Endothelial cell of umbilical vein (primary cell): ENCODE measurements around the gene PON2. TPM values are rescaled to one million over a fixed set of nuclear protein-coding genes. Genes with fewer than 3 reads are reported as not detected.

Source experiments
- BruUV-seq: library from RNA; stranded (reverse); fragments of 400-500 nt; replicated peaks from 2 replicates; lab custom pipeline; 2021; lab: Mats Ljungman, UMichigan
- CTCF ChIA-PET: fragments of 300-600, 350-600 bp; sonication (Branson Sonifier 250); formaldehyde crosslinking; loops from one replicate; lab custom pipeline; 2021; ENCODE audit warnings: antibody characterized with exemption, inconsistent platforms; lab: Charles Lee
- POLR2A ChIA-PET: fragments of 300-600, 350-600 bp; sonication (Branson Sonifier 250); formaldehyde crosslinking; loops from one replicate; lab custom pipeline; 2021; ENCODE audit warnings: antibody characterized with exemption, inconsistent platforms; lab: Charles Lee
- DNase-seq: peaks from one replicate; pipeline ENCODE4 v3.0.0-alpha.2; 2011; ENCODE audit warnings: low read depth, low spot score
- FAIRE-seq: peaks from 2 replicates; lab custom pipeline; 2011; peaks lifted over from hg19 to GRCh38; lab: Jason Lieb, UNC
- H2AFZ ChIP-seq: 2 replicates; pipeline ENCODE4 v1.6.0; 2012; ENCODE audit warnings: low read depth, low read length, control low read depth, inconsistent platforms
- H3K27ac ChIP-seq: 2 replicates; pipeline ENCODE4 v1.5.1; 2011; ENCODE audit warnings: low read depth, mild to moderate bottlenecking, control low read depth, low read length, moderate library complexity; ENCODE audit not compliant: insufficient read depth
- H3K27me3 ChIP-seq, 2 experiments: 2 replicates each; pipeline versions ENCODE4 v1.6.0 to v1.6.1; 2011; ENCODE audit warnings: low read length in 2 of 2, mixed read lengths in 1 of 2; ENCODE audit not compliant: control insufficient read depth in 2 of 2, insufficient read depth in 2 of 2
- H3K36me3 ChIP-seq, 2 experiments: 2 replicates in 1 of 2; 3 replicates in 1 of 2; pipeline ENCODE4 v1.5.1; 2011; ENCODE audit warnings: low read length in 2 of 2, mild to moderate bottlenecking in 1 of 2, moderate library complexity in 1 of 2; ENCODE audit not compliant: control insufficient read depth in 2 of 2, insufficient read depth in 2 of 2; ENCODE audit errors: extremely low read depth in 1 of 2
- H3K4me1 ChIP-seq: 3 replicates; pipeline ENCODE4 v1.5.1; 2011; ENCODE audit warnings: mild to moderate bottlenecking, low read length; ENCODE audit not compliant: control insufficient read depth, insufficient read depth; ENCODE audit errors: extremely low read depth
- H3K4me2 ChIP-seq: 2 replicates; pipeline ENCODE4 v1.6.1; 2011; ENCODE audit warnings: low read length, control low read depth, mixed read lengths; ENCODE audit not compliant: insufficient read depth
- H3K4me3 ChIP-seq, 3 experiments: fragments of 200-600 bp in 1 of 3; sonication (generic), shearing (Covaris generic) in 1 of 3; replicated peaks in 1 of 3; 2 replicates each; pipeline ENCODE4 v1.5.1; 2011 to 2016; ENCODE audit warnings: control low read depth in 3 of 3, low read length in 3 of 3, mild to moderate bottlenecking in 2 of 3, inconsistent platforms in 1 of 3, low read depth in 1 of 3, moderate library complexity in 1 of 3; ENCODE audit not compliant: insufficient read depth in 1 of 3
- H3K79me2 ChIP-seq: 2 replicates; pipeline ENCODE4 v1.6.0; 2012; ENCODE audit warnings: low read length, inconsistent platforms; ENCODE audit not compliant: control insufficient read depth, insufficient read depth
- H3K9ac ChIP-seq: replicated peaks from 2 replicates; pipeline ENCODE3; 2011; ENCODE audit warnings: low read length, control low read depth; ENCODE audit not compliant: insufficient read depth; ENCODE audit errors: extremely low read depth
- H3K9me1 ChIP-seq: replicated peaks from 3 replicates; pipeline ENCODE4 v1.6.0; 2011; ENCODE audit warnings: mild to moderate bottlenecking, low read length; ENCODE audit not compliant: control insufficient read depth, insufficient read depth; ENCODE audit errors: extremely low read depth
- H3K9me3 ChIP-seq: replicated peaks from 2 replicates; pipeline ENCODE4 v1.5.1; 2012; ENCODE audit warnings: low read length, inconsistent platforms; ENCODE audit not compliant: control insufficient read depth, insufficient read depth
- H4K20me1 ChIP-seq: replicated peaks from 2 replicates; pipeline ENCODE3; 2011; ENCODE audit warnings: mild to moderate bottlenecking, low read length; ENCODE audit not compliant: control insufficient read depth, insufficient read depth; ENCODE audit errors: extremely low read depth
- EZH2 ChIP-seq: IDR thresholded peaks from 2 replicates; pipeline ENCODE4 v1.6.1; 2012; ENCODE audit warnings: borderline replicate concordance, low read depth, mild to moderate bottlenecking, moderate library complexity, low read length, inconsistent platforms; ENCODE audit not compliant: severe bottlenecking
- FOS ChIP-seq: IDR thresholded peaks from 2 replicates; pipeline ENCODE4 v1.6.1; 2011; ENCODE audit warnings: mild to moderate bottlenecking, low read length, moderate library complexity, borderline replicate concordance; ENCODE audit not compliant: insufficient read depth
- GATA2 ChIP-seq: IDR thresholded peaks from 2 replicates; pipeline ENCODE4 v1.7.0; 2011; ENCODE audit warnings: low read depth, mild to moderate bottlenecking, moderate library complexity, mixed read lengths, low read length; ENCODE audit not compliant: insufficient read length, insufficient read depth
- JUN ChIP-seq: IDR thresholded peaks from 2 replicates; pipeline ENCODE4 v1.6.1; 2011; ENCODE audit warnings: borderline replicate concordance, low read depth; ENCODE audit not compliant: insufficient read length, insufficient read depth
- MYC ChIP-seq: IDR thresholded peaks from one replicate; pipeline ENCODE4 v1.6.1; 2011; ENCODE audit warnings: mild to moderate bottlenecking, low read depth, low read length
- POLR2A ChIP-seq: IDR thresholded peaks from 2 replicates; pipeline ENCODE4 v1.6.1; 2012; ENCODE audit warnings: low read depth, mild to moderate bottlenecking, control low read depth, low read length
- POLR2AphosphoS5 ChIP-seq: IDR thresholded peaks from 2 replicates; pipeline ENCODE4 v1.6.1; 2012; ENCODE audit warnings: low read depth, mild to moderate bottlenecking, control low read depth, low read length, moderate library complexity; ENCODE audit not compliant: insufficient read depth
- dilution Hi-C: fragments of 300-500 bp; cut with MboI; formaldehyde crosslinking; loops from one replicate; pipeline ENCODE4 v1.15.0; 2019; ENCODE audit warnings: low sequenced_read_pairs; ENCODE audit not compliant: extremely low pct_ligation_motif_present
- intact Hi-C: fragments of 100-400 bp; cut with micrococcal nuclease; formaldehyde crosslinking; loops from one replicate; pipeline ENCODE4 v1.10.0; 2022
- polyA plus RNA-seq, 4 experiments: library from polyadenylated mRNA; depleted of rRNA in 3 of 4; stranded (reverse) in 3 of 4; unstranded in 1 of 4; fragments of >200 nt; gene quantifications; 2 replicates each; pipeline versions ENCODE4 v1.2.1 to v1.2.3, GENCODE V29; 2011 to 2012; ENCODE audit warnings: missing spikeins in 1 of 4
- total RNA-seq: library from RNA; stranded (reverse); gene quantifications from 2 replicates; pipeline ENCODE4 v1.2.3, GENCODE V29; 2021
- TF ChIP-seq, protein P1 (sequence below): IDR thresholded peaks from 2 replicates; pipeline ENCODE4 v1.6.1; 2011; ENCODE audit not compliant: insufficient read depth, insufficient read length

PON2 gene
- total and polyA plus RNA-seq, 2 donors (not counting 3 experiments of a cell fraction or from before 2014, with no cell fraction given) = 110 to 125 TPM

DNA sequence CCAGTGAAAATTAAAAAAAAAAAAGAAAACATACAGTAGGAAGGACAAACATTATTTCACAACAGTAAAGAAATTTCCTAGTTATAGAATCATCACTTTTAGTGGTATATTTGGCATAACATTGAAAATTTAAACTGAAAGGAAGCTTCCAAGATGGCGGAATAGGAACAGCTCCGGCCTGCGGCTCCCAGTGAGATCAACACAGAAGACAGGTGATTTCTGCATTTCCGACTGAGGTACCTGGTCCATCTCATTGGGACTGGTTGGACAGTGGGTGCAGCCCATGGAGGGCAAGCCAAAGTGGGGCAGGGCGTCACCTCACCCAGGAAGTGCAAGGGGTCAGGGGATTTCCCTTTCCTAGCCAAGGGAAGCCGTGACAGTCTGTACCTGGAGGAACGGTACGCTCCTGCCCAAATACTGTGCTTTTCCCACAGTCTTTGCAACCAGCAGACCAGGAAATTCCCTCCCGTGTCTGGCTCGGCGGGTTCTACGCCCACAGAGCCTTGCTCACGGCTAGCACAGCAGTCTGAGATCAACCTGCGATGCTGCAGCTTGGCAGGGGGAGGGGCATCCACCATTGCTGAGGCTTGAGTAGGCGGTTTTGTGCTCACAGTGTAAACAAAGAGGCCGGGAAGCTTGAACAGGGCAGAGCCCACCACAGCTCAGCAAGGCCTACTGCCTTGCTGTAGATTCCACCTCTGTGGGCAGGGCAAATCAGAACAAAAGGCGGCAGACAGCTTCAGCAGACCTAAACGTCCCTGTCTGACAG lies 58.0 kb downstream of the PON2 start:
- FAIRE-seq = no peak
- no peak for DNase-seq
- dilution Hi-C loops = no loop called here
- no TSS peak for BruUV-seq
- Histone ChIP-seq H3K27ac (no peak overlapping the region), H3K79me2 (no peaks in the 10 kb centered on the region), H3K9me1 (no peaks in the 10 kb centered on the region), H3K36me3 (no peaks in the 10 kb centered on the region), H3K27me3 (no peaks in the 10 kb centered on the region), H3K4me1 (no peaks in the 10 kb centered on the region), H3K9me3 (no peaks in the 10 kb centered on the region), H3K4me2 (no peak overlapping the region), H3K4me3 (no peak overlapping the region), H4K20me1 (no peaks in the 10 kb centered on the region), H3K9ac (no peak overlapping the region), H2AFZ (no peak overlapping the region)
- ChIA-PET CTCF (interaction anchor here (1.0 kb wide), 1 partner anchor 100 kb away, joined by 3 read pairs; no protein-coding TSS in a partner anchor), POLR2A (no interaction called here)
- TF ChIP-seq FOS (no peak), POLR2AphosphoS5 (no peak), POLR2A (no peak), JUN (no peak), EZH2 (no peak), GATA2 (no peak), MYC (no peak)
- TF ChIP-seq, protein P1, sequence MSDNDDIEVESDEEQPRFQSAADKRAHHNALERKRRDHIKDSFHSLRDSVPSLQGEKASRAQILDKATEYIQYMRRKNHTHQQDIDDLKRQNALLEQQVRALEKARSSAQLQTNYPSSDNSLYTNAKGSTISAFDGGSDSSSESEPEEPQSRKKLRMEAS = no peak
- intact Hi-C loops = no loop called here
